Type B pancreatic cell (in vitro differentiated cells): ENCODE results near the gene FOXC2. TPM values are rescaled to one million over a fixed set of nuclear protein-coding genes. Genes with fewer than 3 reads are reported as not detected.
A peak's percentile ranks its signal among the peaks of the same experiment; 100 is the strongest.

Experiments used
- DNase-seq: peaks from one replicate; pipeline ENCODE4 v3.0.0; 2021; ENCODE audit warnings: mixed read lengths; ENCODE audit not compliant: unreplicated experiment; ENCODE audit errors: extremely low spot score
- H3K27ac Mint-ChIP-seq: 2 replicates; pipeline ENCODE4 v1.8.0; 2021; ENCODE audit warnings: mild to moderate bottlenecking, mixed read lengths
- H3K27me3 Mint-ChIP-seq: 2 replicates; pipeline ENCODE4 v1.8.0; 2021; ENCODE audit warnings: mixed read lengths
- H3K36me3 Mint-ChIP-seq: 2 replicates; pipeline ENCODE4 v1.8.0; 2021; ENCODE audit warnings: mixed read lengths
- H3K4me1 Mint-ChIP-seq: one replicate; pipeline ENCODE4 v1.8.0; 2021; ENCODE audit warnings: mixed read lengths; ENCODE audit not compliant: unreplicated experiment
- H3K4me3 Mint-ChIP-seq: 2 replicates; pipeline ENCODE4 v1.8.0; 2021; ENCODE audit warnings: mild to moderate bottlenecking, mixed read lengths
- H3K9me3 Mint-ChIP-seq: 2 replicates; pipeline ENCODE4 v1.8.0; 2021; ENCODE audit warnings: mixed read lengths
- CTCF ChIP-seq: fragments of 200-600 bp; sonication (generic); conservative IDR thresholded peaks from 2 replicates; pipeline ENCODE4 v1.5.0; 2021; ENCODE audit warnings: antibody characterized with exemption, mild to moderate bottlenecking
- total RNA-seq: library from RNA; stranded (reverse); gene quantifications from 2 replicates; pipeline ENCODE4 v1.2.1, GENCODE V29; 2021; ENCODE audit warnings: low replicate concordance

FOXC2 gene
- total RNA-seq, 1 donor from 2014 or later = 11.3 TPM

- Mint-ChIP-seq H3K27ac (no peak overlapping the region), H3K36me3 (no peaks in the 10 kb centered on the region), H3K9me3 (no peaks in the 10 kb centered on the region), H3K27me3 (peaks cover 20% of the 10 kb centered on the region), H3K4me3 (no peak overlapping the region), H3K4me1 (peaks cover 13% of the 10 kb centered on the region)
- TF ChIP-seq CTCF = peak; percentile 19
- no peak for DNase-seq
Observed at GRCh38 chr16:86608301-86608747, 41.7 kb downstream of the FOXC2 start.

GRCh38 chr16:86609115-86609514 lies 42.5 kb downstream of the FOXC2 start:
- no peak overlapping the region for H3K27ac Mint-ChIP-seq
- no peak overlapping the region for H3K4me3 Mint-ChIP-seq
- H3K9me3 Mint-ChIP-seq = no peaks in the 10 kb centered on the region
- DNase-seq = no peak
- TF ChIP-seq CTCF = no peak
- peaks cover 13% of the 10 kb centered on the region for H3K4me1 Mint-ChIP-seq
- no peaks in the 10 kb centered on the region for H3K36me3 Mint-ChIP-seq
- H3K27me3 Mint-ChIP-seq = peaks cover 20% of the 10 kb centered on the region

DNA sequence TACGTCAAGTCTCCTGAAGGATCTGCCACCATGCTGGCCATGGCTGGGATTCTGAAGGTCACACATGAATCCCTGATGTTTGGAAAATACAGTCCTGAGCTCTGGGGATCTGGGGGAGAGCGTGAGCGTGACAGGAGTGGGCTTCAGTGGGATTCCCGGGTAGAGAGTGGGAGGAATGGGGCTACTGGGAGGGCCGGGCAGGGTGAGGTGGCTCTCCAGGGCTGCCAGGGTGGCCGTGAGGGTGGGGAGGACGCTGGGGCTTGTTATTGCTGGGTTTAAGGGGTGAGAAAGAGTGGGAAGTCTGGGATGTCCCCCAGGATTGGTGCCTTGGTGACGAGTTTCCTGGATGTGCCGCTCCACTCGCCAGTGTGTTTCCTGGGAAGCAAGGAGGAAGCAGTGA lies 43.0 kb downstream of the FOXC2 start:
- H3K27ac Mint-ChIP-seq = no peak overlapping the region
- no peak overlapping the region for H3K4me3 Mint-ChIP-seq
- peaks cover 18% of the 10 kb centered on the region for H3K4me1 Mint-ChIP-seq
- no peaks in the 10 kb centered on the region for H3K36me3 Mint-ChIP-seq
- no peaks in the 10 kb centered on the region for H3K9me3 Mint-ChIP-seq
- no peak for DNase-seq
- no peak for TF ChIP-seq CTCF
- peaks cover 18% of the 10 kb centered on the region for H3K27me3 Mint-ChIP-seq

DNA sequence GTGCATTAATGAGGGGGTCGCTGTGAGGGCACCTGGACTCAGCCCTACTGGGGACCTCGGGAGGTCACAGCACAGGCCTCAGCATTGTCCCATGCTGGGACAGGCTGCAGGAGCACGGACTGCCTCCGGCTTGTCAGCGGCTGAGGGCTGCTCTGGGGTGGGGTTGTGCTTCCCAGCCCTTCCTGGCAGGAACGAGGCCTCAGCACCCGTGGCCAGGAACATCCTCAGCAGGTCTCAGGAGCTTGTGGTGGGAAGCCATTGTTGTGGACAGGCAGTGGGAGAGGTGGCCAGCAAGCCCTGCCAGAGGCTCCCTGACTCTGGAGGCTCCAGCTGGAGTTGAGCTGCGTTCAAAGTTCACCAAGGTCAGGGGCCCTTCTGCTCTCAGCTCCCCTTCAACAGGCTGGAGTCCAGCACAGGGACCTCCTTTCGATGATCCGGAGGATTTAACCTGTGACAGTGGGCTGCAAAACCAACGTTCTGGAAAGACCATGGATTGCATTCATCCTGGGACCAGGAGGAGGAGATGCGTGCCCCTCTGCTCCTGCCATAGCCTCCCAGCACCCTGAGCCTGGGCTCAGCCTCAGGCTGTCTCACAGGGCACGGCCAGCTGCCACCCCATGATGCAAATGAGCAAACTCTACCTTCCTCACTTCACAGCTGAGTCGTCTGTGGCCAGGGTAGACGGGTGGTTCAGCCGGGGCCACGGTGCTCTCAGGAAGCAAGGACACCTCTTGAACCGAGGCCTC lies 44.3 kb downstream of the FOXC2 start:
- no peak overlapping the region for H3K4me3 Mint-ChIP-seq
- no peaks in the 10 kb centered on the region for H3K9me3 Mint-ChIP-seq
- H3K27ac Mint-ChIP-seq = no peak overlapping the region
- no peak for DNase-seq
- H3K4me1 Mint-ChIP-seq = peaks cover 24% of the 10 kb centered on the region
- H3K36me3 Mint-ChIP-seq = no peaks in the 10 kb centered on the region
- peaks cover 18% of the 10 kb centered on the region for H3K27me3 Mint-ChIP-seq
- no peak for TF ChIP-seq CTCF

- H3K4me1 Mint-ChIP-seq = peaks cover 24% of the 10 kb centered on the region
- no peak overlapping the region for H3K27ac Mint-ChIP-seq
- no peaks in the 10 kb centered on the region for H3K9me3 Mint-ChIP-seq
- H3K4me3 Mint-ChIP-seq = no peak overlapping the region
- H3K27me3 Mint-ChIP-seq = peaks cover 18% of the 10 kb centered on the region
- TF ChIP-seq CTCF = no peak
- no peak for DNase-seq
- H3K36me3 Mint-ChIP-seq = no peaks in the 10 kb centered on the region
Observed at GRCh38 chr16:86611525-86611855, 44.9 kb downstream of the FOXC2 start.
